Activated naive CD4-positive, alpha-beta T cell treated with anti-CD3 and anti-CD28 coated beads for 36 hours (primary cell): ENCODE results near the gene PPP2R2B. TPM values are rescaled to one million over a fixed set of nuclear protein-coding genes. Genes with fewer than 3 reads are reported as not detected.

ENCODE experiments used
- CTCF ChIA-PET: fragments of 350-600 bp; sonication (Branson Sonifier 250); formaldehyde crosslinking; loops from one replicate; lab custom pipeline; 2021; ENCODE audit warnings: antibody characterized with exemption; lab: Charles Lee
- DNase-seq: peaks from one replicate; pipeline ENCODE4 v3.0.0-alpha.2; 2020
- H3K27ac Mint-ChIP-seq: one replicate; pipeline ENCODE4 v1.8.0; 2021; ENCODE audit warnings: mild to moderate bottlenecking, mixed read lengths
- H3K27me3 Mint-ChIP-seq: one replicate; pipeline ENCODE4 v1.8.0; 2021; ENCODE audit warnings: low read depth, mixed read lengths
- H3K36me3 Mint-ChIP-seq: one replicate; pipeline ENCODE4 v1.8.0; 2021; ENCODE audit warnings: low read depth, mixed read lengths
- H3K4me1 Mint-ChIP-seq: one replicate; pipeline ENCODE4 v1.8.0; 2021; ENCODE audit warnings: low read depth, mixed read lengths
- H3K4me3 Mint-ChIP-seq: one replicate; pipeline ENCODE4 v1.8.0; 2021; ENCODE audit warnings: mild to moderate bottlenecking, moderate library complexity, mixed read lengths
- H3K9me3 Mint-ChIP-seq: one replicate; pipeline ENCODE4 v1.8.0; 2021; ENCODE audit warnings: mixed read lengths
- intact Hi-C: fragments of 100-400 bp; cut with micrococcal nuclease; formaldehyde crosslinking; loops from one replicate; pipeline ENCODE4 v1.15.1; 2023
- total RNA-seq, 2 experiments: library from RNA; stranded (reverse); gene quantifications; one replicate each; pipeline ENCODE4 v1.2.3, GENCODE V29; 2021

PPP2R2B gene
- total RNA-seq, 2 experiments from 2014 or later = not detected

GRCh38 chr5:146791471-146791870 lies 87.1 kb downstream of the PPP2R2B start:
- H3K4me1 Mint-ChIP-seq = peaks cover 3% of the 10 kb centered on the region
- H3K27ac Mint-ChIP-seq = no peak overlapping the region
- no peaks in the 10 kb centered on the region for H3K36me3 Mint-ChIP-seq
- no peaks in the 10 kb centered on the region for H3K9me3 Mint-ChIP-seq
- H3K27me3 Mint-ChIP-seq = no peaks in the 10 kb centered on the region
- no peak for DNase-seq
- intact Hi-C loops = no loop called here
- CTCF ChIA-PET = no interaction called here
- no peak overlapping the region for H3K4me3 Mint-ChIP-seq

DNA sequence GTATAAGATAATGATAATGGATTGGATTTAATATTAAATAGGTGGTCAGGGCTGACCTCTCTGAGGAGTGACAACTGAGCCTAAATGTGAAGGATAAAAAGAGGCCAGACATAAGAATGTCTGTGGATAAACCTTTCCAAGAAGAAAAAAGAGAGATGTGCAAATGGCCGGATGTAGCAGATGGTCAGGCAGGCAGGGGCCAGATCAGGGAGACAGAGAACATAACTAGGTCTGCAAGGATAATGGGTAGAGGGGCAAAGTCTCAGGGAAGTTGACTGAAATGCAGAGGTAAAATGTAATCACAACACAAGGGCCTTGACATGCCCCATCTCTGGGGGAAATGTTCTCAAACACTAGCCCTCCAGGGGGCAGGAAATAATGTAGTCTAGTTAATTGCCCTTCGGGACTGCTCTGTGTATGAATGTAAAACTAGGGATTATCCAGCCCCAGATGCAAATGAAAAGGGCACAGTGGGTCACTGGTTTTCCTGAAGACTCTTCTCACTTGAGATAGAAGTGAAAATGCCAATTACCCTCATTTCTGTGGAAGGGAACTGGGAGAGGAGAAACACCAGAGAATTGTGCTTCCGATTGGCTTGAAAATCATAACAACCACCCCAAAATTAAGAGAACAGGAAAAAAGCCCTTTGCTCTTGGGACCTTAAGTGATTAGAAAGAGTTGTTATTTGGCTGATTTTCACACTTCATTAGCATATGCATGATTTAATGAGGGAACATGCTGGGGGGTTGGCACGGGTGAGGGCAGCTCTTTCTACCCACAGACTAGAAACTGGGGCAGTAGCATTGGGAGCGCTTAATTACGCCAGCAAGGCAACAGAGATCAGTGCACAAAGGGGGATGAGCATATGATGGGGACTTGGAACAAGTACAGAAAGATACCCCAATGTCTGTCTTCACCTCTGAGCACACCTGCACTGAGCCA lies 88.6 kb downstream of the PPP2R2B start:
- H3K36me3 Mint-ChIP-seq = no peaks in the 10 kb centered on the region
- CTCF ChIA-PET = no interaction called here

DNA sequence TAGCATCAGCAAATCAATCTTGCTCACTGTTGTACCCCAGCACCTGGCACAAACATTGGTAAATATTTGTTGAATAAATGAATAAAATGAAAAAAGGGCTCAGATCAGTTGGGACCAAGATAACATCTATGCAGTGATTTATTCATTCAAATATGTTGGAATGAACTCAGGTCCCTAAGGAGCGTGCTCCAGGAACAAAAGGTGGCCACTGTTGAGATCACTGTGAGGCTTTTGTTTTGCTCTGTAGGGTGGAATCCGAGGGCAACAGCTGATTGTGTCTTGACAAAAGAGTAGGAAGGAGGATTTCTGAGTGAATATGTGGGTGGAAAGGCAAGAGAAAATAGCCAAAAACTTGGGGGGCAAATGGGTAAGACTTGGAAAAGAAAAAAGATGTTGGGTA lies 89.7 kb downstream of the PPP2R2B start:
- Mint-ChIP-seq H3K9me3 (no peaks in the 10 kb centered on the region), H3K4me3 (no peak overlapping the region), H3K4me1 (peaks cover under 1% of the 10 kb centered on the region), H3K36me3 (no peaks in the 10 kb centered on the region), H3K27me3 (no peaks in the 10 kb centered on the region), H3K27ac (no peak overlapping the region)
- intact Hi-C loops = no loop called here
- no peak for DNase-seq
- CTCF ChIA-PET = no interaction called here

More for the DNA sequence above, 88.6 kb downstream of the PPP2R2B start:
- Mint-ChIP-seq H3K27me3 (no peaks in the 10 kb centered on the region), H3K27ac (no peak overlapping the region), H3K4me3 (no peak overlapping the region), H3K9me3 (no peaks in the 10 kb centered on the region), H3K4me1 (peaks cover 3% of the 10 kb centered on the region)
- intact Hi-C loops = no loop called here
- no peak for DNase-seq

DNA sequence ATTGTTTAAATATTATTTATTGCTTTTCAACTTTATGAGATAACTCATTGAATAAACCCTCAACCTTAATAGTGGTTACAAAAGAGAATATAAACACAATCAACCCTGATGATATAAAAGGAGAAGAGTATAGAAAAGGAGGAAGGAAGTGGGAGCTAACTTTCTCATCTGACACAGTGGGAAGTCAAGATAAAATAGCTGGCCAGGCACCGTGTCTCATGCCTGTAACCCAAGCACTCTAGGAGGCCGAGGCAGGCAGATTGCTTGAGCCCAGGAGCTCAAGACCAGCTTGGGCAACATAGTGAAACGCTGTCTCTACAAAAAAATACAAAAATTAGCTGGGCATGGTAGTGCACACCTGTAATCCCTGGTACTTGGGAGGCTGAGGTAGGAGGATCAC lies 93.5 kb downstream of the PPP2R2B start:
- CTCF ChIA-PET = no interaction called here
- intact Hi-C loops = no loop called here
- H3K27me3 Mint-ChIP-seq = no peaks in the 10 kb centered on the region
- no peak overlapping the region for H3K4me3 Mint-ChIP-seq
- no peaks in the 10 kb centered on the region for H3K4me1 Mint-ChIP-seq
- DNase-seq = no peak
- no peaks in the 10 kb centered on the region for H3K36me3 Mint-ChIP-seq
- H3K9me3 Mint-ChIP-seq = peaks cover 3% of the 10 kb centered on the region
- no peak overlapping the region for H3K27ac Mint-ChIP-seq

DNA sequence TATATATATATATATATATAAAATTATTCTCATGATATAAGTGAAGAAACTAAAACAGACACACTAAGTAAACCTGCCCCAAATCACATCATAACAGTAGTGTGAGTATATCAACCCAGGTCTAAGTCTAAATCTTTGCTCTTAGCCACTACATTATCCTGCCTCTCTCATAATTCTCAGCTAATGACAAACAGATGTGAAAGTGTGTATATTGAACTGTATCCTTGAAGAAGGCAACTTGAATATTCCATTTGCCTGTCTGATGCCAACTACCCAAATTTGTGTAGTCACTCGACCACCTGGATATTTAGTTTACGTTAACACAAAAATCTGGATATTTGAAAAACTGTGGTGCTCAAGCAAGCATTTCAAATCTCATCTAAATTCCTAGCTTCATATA lies 97.4 kb downstream of the PPP2R2B start:
- intact Hi-C loops = no loop called here
- CTCF ChIA-PET = interaction anchor here (0.7 kb wide), 1 partner anchor 1150 kb away, joined by 4 read pairs; no protein-coding TSS in a partner anchor
- peaks cover 3% of the 10 kb centered on the region for H3K9me3 Mint-ChIP-seq
- no peaks in the 10 kb centered on the region for H3K27me3 Mint-ChIP-seq
- H3K27ac Mint-ChIP-seq = no peak overlapping the region
- no peaks in the 10 kb centered on the region for H3K36me3 Mint-ChIP-seq
- no peaks in the 10 kb centered on the region for H3K4me1 Mint-ChIP-seq
- DNase-seq = no peak
- H3K4me3 Mint-ChIP-seq = no peak overlapping the region

GRCh38 chr5:146779211-146779869 lies 99.2 kb downstream of the PPP2R2B start:
- intact Hi-C loops = no loop called here
- no peak overlapping the region for H3K27ac Mint-ChIP-seq
- CTCF ChIA-PET = no interaction called here
- H3K27me3 Mint-ChIP-seq = no peaks in the 10 kb centered on the region
- no peaks in the 10 kb centered on the region for H3K4me1 Mint-ChIP-seq
- no peaks in the 10 kb centered on the region for H3K36me3 Mint-ChIP-seq
- H3K9me3 Mint-ChIP-seq = peaks cover 9% of the 10 kb centered on the region
- H3K4me3 Mint-ChIP-seq = no peak overlapping the region
- DNase-seq = no peak

GRCh38 chr5:146778795-146779194 lies 99.8 kb downstream of the PPP2R2B start:
- no peak overlapping the region for H3K4me3 Mint-ChIP-seq
- no peaks in the 10 kb centered on the region for H3K36me3 Mint-ChIP-seq
- H3K27ac Mint-ChIP-seq = no peak overlapping the region
- no peaks in the 10 kb centered on the region for H3K4me1 Mint-ChIP-seq
- intact Hi-C loops = no loop called here
- H3K9me3 Mint-ChIP-seq = peaks cover 9% of the 10 kb centered on the region
- CTCF ChIA-PET = no interaction called here
- H3K27me3 Mint-ChIP-seq = no peaks in the 10 kb centered on the region
- DNase-seq = no peak

GRCh38 chr5:146778261-146778660 lies 100.3 kb downstream of the PPP2R2B start:
- Mint-ChIP-seq H3K27ac (no peak overlapping the region), H3K9me3 (peaks cover 9% of the 10 kb centered on the region), H3K36me3 (no peaks in the 10 kb centered on the region), H3K4me3 (no peak overlapping the region), H3K4me1 (no peaks in the 10 kb centered on the region), H3K27me3 (no peaks in the 10 kb centered on the region)
- CTCF ChIA-PET = no interaction called here
- intact Hi-C loops = no loop called here
- DNase-seq = no peak

- Mint-ChIP-seq H3K4me1 (no peaks in the 10 kb centered on the region), H3K36me3 (no peaks in the 10 kb centered on the region), H3K9me3 (peaks cover 5% of the 10 kb centered on the region), H3K27me3 (no peaks in the 10 kb centered on the region), H3K27ac (no peak overlapping the region), H3K4me3 (no peak overlapping the region)
- intact Hi-C loops = no loop called here
- no peak for DNase-seq
- CTCF ChIA-PET = no interaction called here
Measured at GRCh38 chr5:146772881-146773466, 105.6 kb downstream of the PPP2R2B start.

DNA sequence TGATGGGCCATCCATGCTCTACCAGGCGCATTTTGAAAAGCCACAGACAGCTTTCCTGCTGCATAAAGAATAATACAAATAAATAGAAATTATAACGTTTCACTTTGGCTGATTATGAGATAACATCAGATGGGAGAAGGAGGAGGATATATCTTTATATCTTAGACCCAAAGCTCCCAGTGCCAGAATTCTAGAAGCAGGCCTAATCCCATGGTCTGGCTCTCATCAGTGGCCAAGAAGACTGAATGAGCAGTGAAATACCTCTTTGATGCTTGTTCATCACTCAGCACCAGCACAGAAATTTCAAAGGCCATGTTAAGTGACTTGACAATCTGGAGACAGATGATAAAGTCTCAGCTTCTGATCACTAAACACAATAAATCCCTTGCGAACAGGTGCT lies 107.6 kb downstream of the PPP2R2B start:
- intact Hi-C loops = no loop called here

DNA sequence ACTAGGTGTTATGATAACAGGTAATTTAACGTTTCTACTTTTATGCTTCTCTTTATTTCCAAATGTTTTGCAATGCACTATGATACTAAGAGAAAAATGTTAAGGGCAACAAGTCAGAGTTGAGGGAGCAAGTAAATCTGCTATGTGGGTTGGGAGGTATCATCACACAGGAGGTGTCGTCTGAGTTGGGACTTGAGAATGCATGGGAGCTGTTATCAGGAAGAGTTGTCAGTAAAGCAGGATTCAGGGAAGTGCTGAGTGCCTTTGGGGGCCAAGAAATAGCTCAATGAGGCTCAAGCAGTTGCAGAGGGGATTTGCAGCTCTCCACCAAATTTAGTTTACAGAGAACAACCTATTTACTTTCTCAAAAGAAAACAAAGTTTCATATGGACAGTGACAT lies 108.0 kb downstream of the PPP2R2B start:
- Mint-ChIP-seq H3K36me3 (no peaks in the 10 kb centered on the region), H3K27me3 (no peaks in the 10 kb centered on the region), H3K4me3 (no peak overlapping the region), H3K4me1 (peaks cover 3% of the 10 kb centered on the region), H3K9me3 (peaks cover 5% of the 10 kb centered on the region), H3K27ac (no peak overlapping the region)
- no peak for DNase-seq
- CTCF ChIA-PET = no interaction called here
- intact Hi-C loops = no loop called here

More for the DNA sequence above, 107.6 kb downstream of the PPP2R2B start:
- Mint-ChIP-seq H3K36me3 (no peaks in the 10 kb centered on the region), H3K4me1 (no peaks in the 10 kb centered on the region), H3K27me3 (no peaks in the 10 kb centered on the region), H3K27ac (no peak overlapping the region), H3K4me3 (no peak overlapping the region), H3K9me3 (peaks cover 5% of the 10 kb centered on the region)
- CTCF ChIA-PET = no interaction called here
- DNase-seq = no peak

DNA sequence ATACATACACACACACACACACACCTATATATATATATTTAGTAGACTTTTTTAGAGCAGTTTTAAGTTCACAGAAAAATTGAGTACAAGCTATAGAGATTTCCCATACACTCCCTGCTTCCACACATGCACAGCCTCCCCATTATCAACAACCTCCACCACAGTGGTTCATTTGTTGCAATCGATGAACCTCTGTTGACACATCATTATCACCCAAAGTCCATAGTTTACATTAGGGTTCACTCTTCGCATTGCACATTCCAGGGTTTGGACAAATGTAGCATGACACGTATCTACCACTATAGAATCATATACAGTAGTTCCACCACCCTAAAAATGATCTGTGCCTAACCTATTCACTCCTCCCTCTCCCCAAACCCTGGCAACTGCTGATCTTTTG lies 111.0 kb downstream of the PPP2R2B start:
- peaks cover 5% of the 10 kb centered on the region for H3K4me1 Mint-ChIP-seq
- CTCF ChIA-PET = interaction anchor here (0.6 kb wide), 1 partner anchor 124 kb away, joined by 4 read pairs; no protein-coding TSS in a partner anchor
- intact Hi-C loops = no loop called here

More for the DNA sequence above, 111.0 kb downstream of the PPP2R2B start:
- Mint-ChIP-seq H3K36me3 (no peaks in the 10 kb centered on the region), H3K9me3 (no peaks in the 10 kb centered on the region), H3K4me3 (no peak overlapping the region), H3K27me3 (no peaks in the 10 kb centered on the region), H3K27ac (no peak overlapping the region)
- no peak for DNase-seq
